Fibroblast of gingiva (primary cell): ENCODE results near the gene AXIN1.
"Not testable (repeated sequence)": the region's sequence is repeated elsewhere in the genome, so short reads cannot be mapped to it uniquely, and the experiment has no call there.

Experiments
- DNase-seq: peaks from one replicate; pipeline ENCODE4 v3.0.0-alpha.2; 2011; ENCODE audit warnings: low read depth

Gene AXIN1

GRCh38 chr16:266258-267164 lies 86.0 kb downstream of the AXIN1 start:
- DNase-seq, result no peak

- DNase-seq, result no peak
Measured at GRCh38 chr16:265711-266110, 86.8 kb downstream of the AXIN1 start.

GRCh38 chr16:265002-265529 lies 87.5 kb downstream of the AXIN1 start:
- DNase-seq, result no peak

- no peak for DNase-seq
Measured at GRCh38 chr16:264440-264951, 88.0 kb downstream of the AXIN1 start.

- DNase-seq, result no peak
Measured at GRCh38 chr16:263944-264343, 88.6 kb downstream of the AXIN1 start.

- no peak for DNase-seq
Measured at GRCh38 chr16:263182-263774, 89.2 kb downstream of the AXIN1 start.

GRCh38 chr16:262121-262745 lies 90.3 kb downstream of the AXIN1 start:
- DNase-seq, result no peak

- DNase-seq, result no peak
Measured at GRCh38 chr16:261031-261691, 91.4 kb downstream of the AXIN1 start.

GRCh38 chr16:260326-260725 lies 92.2 kb downstream of the AXIN1 start:
- no peak for DNase-seq

- DNase-seq, result no peak
Measured at GRCh38 chr16:259814-260253, 92.7 kb downstream of the AXIN1 start.

GRCh38 chr16:259226-259625 lies 93.3 kb downstream of the AXIN1 start:
- no peak for DNase-seq

GRCh38 chr16:258091-258490 lies 94.4 kb downstream of the AXIN1 start:
- not testable (repeated sequence) for DNase-seq

- DNase-seq, result no peak
Measured at GRCh38 chr16:255183-255582, 97.3 kb downstream of the AXIN1 start.

- DNase-seq, result no peak
Measured at GRCh38 chr16:254461-254860, 98.1 kb downstream of the AXIN1 start.

- DNase-seq, result no peak
Measured at GRCh38 chr16:253833-254232, 98.7 kb downstream of the AXIN1 start.

GRCh38 chr16:252366-253337 lies 99.9 kb downstream of the AXIN1 start:
- no peak for DNase-seq

- DNase-seq, result no peak
Measured at GRCh38 chr16:249431-249830, 103.1 kb downstream of the AXIN1 start.

GRCh38 chr16:247027-247426 lies 105.5 kb downstream of the AXIN1 start:
- no peak for DNase-seq

GRCh38 chr16:245105-245504 lies 107.4 kb downstream of the AXIN1 start:
- DNase-seq, result no peak

GRCh38 chr16:243348-243747 lies 109.2 kb downstream of the AXIN1 start:
- DNase-seq, result no peak

GRCh38 chr16:242281-242680 lies 110.2 kb downstream of the AXIN1 start:
- DNase-seq, result no peak
